Amniotic epithelial cell (primary cell): Measurements from ENCODE around the gene NKX6-2.

Source experiments
- DNase-seq: peaks from one replicate; pipeline ENCODE4 v3.0.0-alpha.2; 2010; ENCODE audit warnings: low read depth

Gene NKX6-2

GRCh38 chr10:132755166-132755711 is 30.7 kb downstream of the NKX6-2 start:
- DNase-seq, result no peak

- DNase-seq, result no peak
Observed at GRCh38 chr10:132754071-132754470, 31.9 kb downstream of the NKX6-2 start.

- DNase-seq, result no peak
Observed at GRCh38 chr10:132753596-132753995, 32.4 kb downstream of the NKX6-2 start.

- DNase-seq, result no peak
Observed at GRCh38 chr10:132752961-132753360, 33.0 kb downstream of the NKX6-2 start.

GRCh38 chr10:132752378-132752777 is 33.6 kb downstream of the NKX6-2 start:
- DNase-seq, result no peak

- no peak for DNase-seq
Observed at GRCh38 chr10:132750936-132751335, 35.0 kb downstream of the NKX6-2 start.

- no peak for DNase-seq
Observed at GRCh38 chr10:132749371-132749795, 36.6 kb downstream of the NKX6-2 start.

- no peak for DNase-seq
Observed at GRCh38 chr10:132748545-132749370, 37.2 kb downstream of the NKX6-2 start.

GRCh38 chr10:132748135-132748534 is 37.8 kb downstream of the NKX6-2 start:
- no peak for DNase-seq

- no peak for DNase-seq
Observed at GRCh38 chr10:132746801-132747625, 38.9 kb downstream of the NKX6-2 start.

GRCh38 chr10:132746386-132746785 is 39.6 kb downstream of the NKX6-2 start:
- DNase-seq, result no peak

- DNase-seq, result no peak
Observed at GRCh38 chr10:132745971-132746370, 40.0 kb downstream of the NKX6-2 start.

GRCh38 chr10:132745511-132745910 is 40.4 kb downstream of the NKX6-2 start:
- DNase-seq, result no peak

GRCh38 chr10:132744839-132745238 is 41.1 kb downstream of the NKX6-2 start:
- no peak for DNase-seq

- DNase-seq, result peak; percentile 51
Observed at GRCh38 chr10:132743925-132744490, 41.9 kb downstream of the NKX6-2 start.

- DNase-seq, result peak; percentile 59
Observed at GRCh38 chr10:132743196-132743924, 42.6 kb downstream of the NKX6-2 start.

GRCh38 chr10:132742837-132743194 is 43.1 kb downstream of the NKX6-2 start:
- DNase-seq, result no peak

GRCh38 chr10:132742167-132742836 is 43.6 kb downstream of the NKX6-2 start:
- no peak for DNase-seq

GRCh38 chr10:132740588-132740987 is 45.4 kb downstream of the NKX6-2 start:
- DNase-seq, result no peak

GRCh38 chr10:132739225-132739613 is 46.7 kb downstream of the NKX6-2 start:
- DNase-seq, result no peak
